Keratinocyte (primary cell): ENCODE measurements around the gene PWWP2A.

Experiments
- CTCF ChIP-seq, 3 experiments: IDR thresholded peaks in 1 of 3; conservative IDR thresholded peaks in 1 of 3; optimal IDR thresholded peaks in 1 of 3; 2 replicates in 2 of 3; 3 replicates in 1 of 3; pipeline versions ENCODE3 to v1.5.1; 2011; ENCODE audit warnings: low read length in 3 of 3, mild to moderate bottlenecking in 3 of 3, moderate library complexity in 2 of 3, control low read depth in 1 of 3, inconsistent platforms in 1 of 3; ENCODE audit not compliant: insufficient read depth in 2 of 3; ENCODE audit errors: extremely low read depth in 1 of 3
- EZH2 ChIP-seq: IDR thresholded peaks from one replicate; pipeline ENCODE4 v1.6.1; 2012; ENCODE audit warnings: inconsistent platforms, mild to moderate bottlenecking, low read length, moderate library complexity

- TF ChIP-seq CTCF (optimal IDR thresholded peaks at IDR 0.05 in 1 of 3, IDR thresholded peaks at IDR 0.05 in 1 of 3, conservative IDR thresholded peaks at IDR 0.05 in 1 of 3; ENCODE audit: extremely low read depth in 1 of 3, insufficient read depth in 2 of 3, low read length in 3 of 3) = no peak
- no peak for TF ChIP-seq EZH2
These were observed 37.8 kb downstream of the PWWP2A start for GRCh38 chr5:160081495-160081894.
